T-cell (primary cell): ENCODE data around the gene MYH9. TPM values are rescaled to one million over a fixed set of nuclear protein-coding genes. Genes with fewer than 3 reads are reported as not detected.

Experiments
- ATAC-seq, 4 experiments: fragments of 200-7000 bp in 3 of 4; fragments of 150-1000 bp in 1 of 4; cut with Tn5 transposase; replicated peaks in 1 of 4; 1 replicate in 3 of 4; 2 replicates in 1 of 4; pipeline ENCODE4 v1.10.0; 2021; ENCODE audit warnings: moderate library complexity in 3 of 4, mild to moderate bottlenecking in 2 of 4, moderate number of reproducible peaks in 1 of 4
- CTCF ChIA-PET, 2 donors: fragments of 300-600 bp; sonication (Branson Sonifier 250); formaldehyde crosslinking; loops; one replicate each; lab custom pipeline; 2022; ENCODE audit warnings: antibody characterized with exemption in 2 of 2; lab: Charles Lee
- POLR2A ChIA-PET, 2 donors: fragments of 300-600 bp; sonication (Branson Sonifier 250); formaldehyde crosslinking; loops; one replicate each; lab custom pipeline; 2022; ENCODE audit warnings: antibody characterized with exemption in 2 of 2; lab: Charles Lee
- DNase-seq, 35 experiments: peaks; one replicate each; pipeline versions ENCODE4 v3.0.0 to v3.0.0-alpha.2; 2013 to 2023
- H3K27ac ChIP-seq: one replicate; pipeline ENCODE4 v1.5.1; 2013; ENCODE audit warnings: low read length
- H3K27me3 ChIP-seq, 2 experiments: replicated peaks in 1 of 2; 1 replicate in 1 of 2; 2 replicates in 1 of 2; pipeline versions ENCODE4 v1.6.1 to v1.7.0; 2013; ENCODE audit warnings: low read length in 1 of 2, mixed read lengths in 1 of 2; ENCODE audit not compliant: control insufficient read depth in 2 of 2, insufficient read depth in 2 of 2; ENCODE audit errors: extremely low read depth in 1 of 2
- H3K36me3 ChIP-seq, 2 donors: 1 replicate in 1 of 2; 2 replicates in 1 of 2; pipeline versions ENCODE4 v1.6.1 to v1.7.0; 2013; ENCODE audit warnings: low read length in 1 of 2; ENCODE audit not compliant: control insufficient read depth in 2 of 2, insufficient read depth in 1 of 2; ENCODE audit errors: extremely low read depth in 1 of 2
- H3K4me1 ChIP-seq, 2 experiments: 1 replicate in 1 of 2; 2 replicates in 1 of 2; pipeline versions ENCODE4 v1.6.1 to v1.7.0; 2013; ENCODE audit warnings: low read length in 2 of 2, mixed read lengths in 1 of 2; ENCODE audit not compliant: insufficient read depth in 2 of 2, control insufficient read depth in 1 of 2; ENCODE audit errors: extremely low read depth in 1 of 2
- H3K4me3 ChIP-seq, 2 donors: 1 replicate in 1 of 2; 2 replicates in 1 of 2; pipeline versions ENCODE4 v1.5.1 to v1.7.0; 2013; ENCODE audit warnings: mild to moderate bottlenecking in 2 of 2, low read length in 1 of 2, moderate library complexity in 1 of 2; ENCODE audit not compliant: control insufficient read depth in 1 of 2; ENCODE audit errors: extremely low read depth in 1 of 2
- H3K9me3 ChIP-seq: 2 replicates; pipeline ENCODE4 v1.7.0; 2013
- H3K27ac Mint-ChIP-seq, 2 donors: one replicate each; pipeline ENCODE4 v1.8.0; 2020 to 2021; ENCODE audit warnings: mild to moderate bottlenecking in 2 of 2, mixed read lengths in 2 of 2
- H3K27me3 Mint-ChIP-seq, 2 donors: one replicate each; pipeline ENCODE4 v1.8.0; 2021 to 2022; ENCODE audit warnings: mixed read lengths in 2 of 2
- H3K36me3 Mint-ChIP-seq: one replicate; pipeline ENCODE4 v1.8.0; 2021; ENCODE audit warnings: mixed read lengths
- H3K4me1 Mint-ChIP-seq, 3 donors: one replicate each; pipeline ENCODE4 v1.8.0; 2020 to 2022; ENCODE audit warnings: mixed read lengths in 3 of 3, mild to moderate bottlenecking in 1 of 3
- H3K4me3 Mint-ChIP-seq, 3 donors: one replicate each; pipeline ENCODE4 v1.8.0; 2020 to 2022; ENCODE audit warnings: mild to moderate bottlenecking in 3 of 3, mixed read lengths in 3 of 3, moderate library complexity in 3 of 3
- H3K9me3 Mint-ChIP-seq, 3 donors: one replicate each; pipeline ENCODE4 v1.8.0; 2020 to 2022; ENCODE audit warnings: mixed read lengths in 3 of 3
- WGBS: methylation state at CpG from one replicate; pipeline ENCODE4 v1.1.5; 2013; ENCODE audit warnings: missing lambda C conversion rate; ENCODE audit not compliant: insufficient coverage; 5-methylcytosine and 5-hydroxymethylcytosine counted together
- total RNA-seq, 35 experiments: library from RNA in 6 of 35; stranded (reverse) in 6 of 35; fragments of 120-200 nt in 1 of 35; gene quantifications; one replicate each; pipeline versions ENCODE4 v1.2.1 to v1.2.4 and lab custom pipeline; 2013 to 2026

MYH9 gene
- total RNA-seq, 5 donors from 2014 or later (not counting 1 experiment from before 2014, with no cell fraction given): 816 to 1,109 (median 896) TPM

- 95% methylated on average over 6 of the region's 15 CpGs for WGBS
- no peaks in the 10 kb centered on the region for H3K27me3 ChIP-seq
- H3K4me1 ChIP-seq: peaks cover 0 to 58% of the 10 kb centered on the region in 2 experiments
- no peaks in the 10 kb centered on the region for H3K9me3 ChIP-seq
- H3K4me1 Mint-ChIP-seq: peaks cover 30 to 35% (median 35%) of the 10 kb centered on the region in 3 donors
- no peak overlapping the region for H3K27ac ChIP-seq
- ChIA-PET CTCF (interaction anchor here in 1 of 2 donors (0.7 to 1.4 kb wide), 2 partner anchors 10 to 174 kb away, joined by 3 to 4 read pairs; no protein-coding TSS in a partner anchor), POLR2A (interaction anchor here in 1 of 2 donors (0.6 kb wide), 1 partner anchor 190 kb away, joined by 7 read pairs; no protein-coding TSS in a partner anchor)
- H3K27me3 Mint-ChIP-seq: no peaks in the 10 kb centered on the region
- no peak overlapping the region for H3K4me3 ChIP-seq
- peaks cover 34 to 100% of the 10 kb centered on the region in 2 donors for H3K36me3 ChIP-seq
- no peak for ATAC-seq
- DNase-seq: no peak
- H3K4me3 Mint-ChIP-seq: no peak overlapping the region
- no peaks in the 10 kb centered on the region for H3K9me3 Mint-ChIP-seq
- H3K27ac Mint-ChIP-seq: no peak overlapping the region
- peaks cover 69% of the 10 kb centered on the region for H3K36me3 Mint-ChIP-seq
Measured at GRCh38 chr22:36296690-36297089, 91.1 kb downstream of the MYH9 start.

GRCh38 chr22:36295247-36295646 is 92.5 kb downstream of the MYH9 start:
- WGBS: 95% methylated on average over 4 of the region's 7 CpGs
- ChIA-PET POLR2A (no interaction called here), CTCF (no interaction called here)
- Mint-ChIP-seq H3K4me1 (peaks cover 26 to 40% (median 29%) of the 10 kb centered on the region in 3 donors), H3K27ac (peak overlapping the region; percentile 16 to 60), H3K36me3 (peaks cover 64% of the 10 kb centered on the region), H3K4me3 (no peak overlapping the region), H3K27me3 (no peaks in the 10 kb centered on the region), H3K9me3 (no peaks in the 10 kb centered on the region)
- Histone ChIP-seq H3K4me3 (no peak overlapping the region), H3K4me1 (peaks cover 0 to 53% of the 10 kb centered on the region in 2 experiments), H3K36me3 (peaks cover 35 to 87% of the 10 kb centered on the region in 2 donors), H3K27ac (no peak overlapping the region), H3K27me3 (no peaks in the 10 kb centered on the region), H3K9me3 (no peaks in the 10 kb centered on the region)
- DNase-seq (no peak), ATAC-seq (no peak)

GRCh38 chr22:36294801-36295200 is 93.0 kb downstream of the MYH9 start:
- Mint-ChIP-seq H3K4me3 (no peak overlapping the region), H3K9me3 (no peaks in the 10 kb centered on the region), H3K36me3 (peaks cover 67% of the 10 kb centered on the region), H3K4me1 (peaks cover 30 to 43% (median 33%) of the 10 kb centered on the region in 3 donors), H3K27me3 (no peaks in the 10 kb centered on the region), H3K27ac (peak overlapping the region in 1 of 2 donors; percentile 16)
- CTCF ChIA-PET: interaction anchor here in 1 of 2 donors (1.0 kb wide), 1 partner anchor 10 kb away, joined by 3 read pairs; no protein-coding TSS in a partner anchor
- no peak for DNase-seq
- ATAC-seq: no peak
- H3K4me3 ChIP-seq: no peak overlapping the region
- no peaks in the 10 kb centered on the region for H3K9me3 ChIP-seq
- WGBS: 93% methylated on average over 10 of the region's 11 CpGs
- H3K4me1 ChIP-seq: peaks cover 0 to 56% of the 10 kb centered on the region in 2 experiments
- POLR2A ChIA-PET: no interaction called here
- H3K27me3 ChIP-seq: no peaks in the 10 kb centered on the region
- peaks cover 35 to 84% of the 10 kb centered on the region in 2 donors for H3K36me3 ChIP-seq
- no peak overlapping the region for H3K27ac ChIP-seq

GRCh38 chr22:36294293-36294620 is 93.5 kb downstream of the MYH9 start:
- Mint-ChIP-seq H3K9me3 (no peaks in the 10 kb centered on the region), H3K27ac (peak overlapping the region; percentile 61 to 72), H3K36me3 (peaks cover 71% of the 10 kb centered on the region), H3K4me3 (peak overlapping the region in 1 of 3 donors; percentile 15), H3K27me3 (no peaks in the 10 kb centered on the region), H3K4me1 (peaks cover 35 to 47% (median 38%) of the 10 kb centered on the region in 3 donors)
- ChIA-PET POLR2A (no interaction called here), CTCF (interaction anchor here in 1 of 2 donors (1.0 kb wide), 1 partner anchor 9 kb away, joined by 3 read pairs; no protein-coding TSS in a partner anchor)
- Histone ChIP-seq H3K9me3 (no peaks in the 10 kb centered on the region), H3K27me3 (no peaks in the 10 kb centered on the region), H3K4me1 (peaks cover 0 to 62% of the 10 kb centered on the region in 2 experiments), H3K27ac (no peak overlapping the region), H3K36me3 (peaks cover 35 to 84% of the 10 kb centered on the region in 2 donors), H3K4me3 (no peak overlapping the region)
- no peak for ATAC-seq
- no peak for DNase-seq
- WGBS: 88% methylated on average over 7 of the region's 7 CpGs

GRCh38 chr22:36293606-36294292 is 94.0 kb downstream of the MYH9 start:
- H3K4me1 Mint-ChIP-seq: peaks cover 40 to 52% (median 43%) of the 10 kb centered on the region in 3 donors
- Histone ChIP-seq H3K4me3 (no peak overlapping the region), H3K9me3 (no peaks in the 10 kb centered on the region), H3K27ac (no peak overlapping the region), H3K4me1 (peaks cover 0 to 66% of the 10 kb centered on the region in 2 experiments), H3K27me3 (no peaks in the 10 kb centered on the region), H3K36me3 (peaks cover 35 to 84% of the 10 kb centered on the region in 2 donors)
- H3K27ac Mint-ChIP-seq: peak overlapping the region; percentile 61 to 72
- ChIA-PET POLR2A (no interaction called here), CTCF (interaction anchor here in 1 of 2 donors (1.0 kb wide), 1 partner anchor 9 kb away, joined by 3 read pairs; no protein-coding TSS in a partner anchor)
- WGBS: 94% methylated on average over 22 of the region's 26 CpGs
- H3K9me3 Mint-ChIP-seq: no peaks in the 10 kb centered on the region
- H3K4me3 Mint-ChIP-seq: peak overlapping the region in 1 of 3 donors; percentile 15
- DNase-seq (no peak), ATAC-seq (no peak)
- no peaks in the 10 kb centered on the region for H3K27me3 Mint-ChIP-seq
- H3K36me3 Mint-ChIP-seq: peaks cover 72% of the 10 kb centered on the region

- Histone ChIP-seq H3K27ac (no peak overlapping the region), H3K9me3 (no peaks in the 10 kb centered on the region), H3K4me3 (no peak overlapping the region), H3K27me3 (no peaks in the 10 kb centered on the region), H3K4me1 (peaks cover 0 to 70% of the 10 kb centered on the region in 2 experiments), H3K36me3 (peaks cover 36 to 84% of the 10 kb centered on the region in 2 donors)
- no peak for ATAC-seq
- H3K4me1 Mint-ChIP-seq: peaks cover 48 to 58% (median 50%) of the 10 kb centered on the region in 3 donors
- WGBS: 81% methylated on average over 10 of the region's 17 CpGs
- H3K9me3 Mint-ChIP-seq: no peaks in the 10 kb centered on the region
- ChIA-PET POLR2A (no interaction called here), CTCF (interaction anchor here in 1 of 2 donors (0.5 kb wide), 1 partner anchor 161 kb away, joined by 6 read pairs; no protein-coding TSS in a partner anchor)
- peaks cover 74% of the 10 kb centered on the region for H3K36me3 Mint-ChIP-seq
- peak overlapping the region in 1 of 3 donors; percentile 52 for H3K4me3 Mint-ChIP-seq
- no peaks in the 10 kb centered on the region for H3K27me3 Mint-ChIP-seq
- peak overlapping the region; percentile 78 to 86 for H3K27ac Mint-ChIP-seq
- DNase-seq: no peak
Measured at GRCh38 chr22:36292823-36293530, 94.8 kb downstream of the MYH9 start.
